Neural cell (in vitro differentiated cells): ENCODE results near the gene PLXNB1. TPM values are rescaled to one million over a fixed set of nuclear protein-coding genes. Genes with fewer than 3 reads are reported as not detected.

Source experiments
- H2AFZ ChIP-seq: fragments of 200-600, 300-800 bp; sonication (generic), shearing (Covaris generic); 2 replicates; pipeline ENCODE4 v1.6.0; 2014; ENCODE audit warnings: low read depth, mild to moderate bottlenecking, antibody characterized with exemption, low read length, moderate library complexity
- H3F3A ChIP-seq: fragments of 200-600 bp; shearing (Covaris generic); 2 replicates; pipeline ENCODE4 v1.6.1; 2016; ENCODE audit warnings: mild to moderate bottlenecking, moderate library complexity, mixed read lengths, antibody characterized with exemption, low read length; ENCODE audit not compliant: insufficient read depth, poor library complexity, severe bottlenecking
- H3K27ac ChIP-seq: fragments of 200-600, 300-800 bp; sonication (generic), shearing (Covaris generic); 2 replicates; pipeline ENCODE4 v1.5.1; 2014; ENCODE audit warnings: mild to moderate bottlenecking, low read length, moderate library complexity
- H3K27me3 ChIP-seq: fragments of 300-800, 200-600 bp; sonication (generic), shearing (Covaris generic); 2 replicates; pipeline ENCODE4 v1.6.0; 2014; ENCODE audit warnings: mild to moderate bottlenecking, low read depth, low read length, moderate library complexity; ENCODE audit not compliant: insufficient read depth
- H3K36me3 ChIP-seq: fragments of 300-800, 200-600 bp; sonication (generic), shearing (Covaris generic); 2 replicates; pipeline ENCODE4 v1.5.1; 2014; ENCODE audit warnings: mild to moderate bottlenecking, antibody characterized with exemption, low read length, moderate library complexity; ENCODE audit not compliant: insufficient read depth
- H3K4me2 ChIP-seq: fragments of 300-800, 200-600 bp; sonication (generic), shearing (Covaris generic); 2 replicates; pipeline ENCODE4 v1.6.0; 2014; ENCODE audit warnings: mild to moderate bottlenecking, low read length
- H3K4me3 ChIP-seq: fragments of 300-800, 200-600 bp; sonication (generic), shearing (Covaris generic); 2 replicates; pipeline ENCODE4 v1.5.1; 2014; ENCODE audit warnings: mild to moderate bottlenecking, low read length, moderate library complexity
- H3K79me2 ChIP-seq: fragments of 200-600 bp; shearing (Covaris generic); replicated peaks from 2 replicates; pipeline ENCODE4 v1.6.0; 2014; ENCODE audit warnings: mild to moderate bottlenecking, low read length, moderate library complexity; ENCODE audit not compliant: insufficient read depth
- H3K9ac ChIP-seq: fragments of 300-800, 200-600 bp; sonication (generic), shearing (Covaris generic); 2 replicates; pipeline ENCODE4 v1.6.1; 2016; ENCODE audit warnings: mild to moderate bottlenecking, low read length, mixed read lengths
- H3K9me2 ChIP-seq: fragments of 200-600 bp; shearing (Covaris generic); 2 replicates; pipeline ENCODE4 v1.6.1; 2016; ENCODE audit warnings: mild to moderate bottlenecking, low read length, mixed read lengths; ENCODE audit not compliant: insufficient read depth
- H3K9me3 ChIP-seq: fragments of 200-600, 300-800 bp; sonication (generic), shearing (Covaris generic); 2 replicates; pipeline ENCODE4 v1.6.1; 2016; ENCODE audit warnings: mild to moderate bottlenecking, mixed run types, low read length, moderate library complexity, mixed read lengths
- H4K20me1 ChIP-seq: fragments of 200-600 bp; shearing (Covaris generic); 2 replicates; pipeline ENCODE4 v1.6.1; 2016; ENCODE audit warnings: mild to moderate bottlenecking, mixed run types; ENCODE audit not compliant: insufficient read depth
- EP300 ChIP-seq: fragments of 450-650 bp; conservative IDR thresholded peaks from 2 replicates; pipeline ENCODE4 v1.6.1; 2014; ENCODE audit warnings: antibody characterized with exemption, mild to moderate bottlenecking, moderate library complexity; ENCODE audit not compliant: poor library complexity, severe bottlenecking
- EZH2 ChIP-seq: fragments of 200-600, 300-800 bp; shearing (Covaris generic), sonication (generic); IDR thresholded peaks from 2 replicates; pipeline ENCODE4 v1.6.1; 2014; ENCODE audit warnings: antibody characterized with exemption, low read length, borderline replicate concordance, mild to moderate bottlenecking; ENCODE audit not compliant: insufficient read depth, poor library complexity, severe bottlenecking
- MXI1 ChIP-seq: fragments of 450-650 bp; conservative IDR thresholded peaks from 2 replicates; pipeline ENCODE4 v1.6.1; 2014; ENCODE audit warnings: antibody characterized with exemption, mild to moderate bottlenecking; ENCODE audit not compliant: poor library complexity, severe bottlenecking
- POLR2AphosphoS5 ChIP-seq: IDR thresholded peaks from 2 replicates; pipeline ENCODE4 v1.6.1; 2012
- RAD21 ChIP-seq: fragments of 450-650 bp; conservative IDR thresholded peaks from 2 replicates; pipeline ENCODE4 v1.6.1; 2014; ENCODE audit warnings: antibody characterized with exemption, mild to moderate bottlenecking, moderate library complexity
- SMC3 ChIP-seq: fragments of 450-650 bp; conservative IDR thresholded peaks from 2 replicates; pipeline ENCODE4 v1.6.1; 2014; ENCODE audit warnings: antibody characterized with exemption, mild to moderate bottlenecking, moderate library complexity; ENCODE audit not compliant: poor library complexity
- TAF1 ChIP-seq: IDR thresholded peaks from 2 replicates; pipeline ENCODE4 v1.6.1; 2012; ENCODE audit warnings: low read depth
- polyA plus RNA-seq: library from polyadenylated mRNA; depleted of rRNA; stranded (reverse); fragments of >200 nt; gene quantifications from 2 replicates; pipeline ENCODE4 v1.2.3, GENCODE V29; 2014
- TF ChIP-seq, protein P1 (sequence below): fragments of 450-650 bp; IDR thresholded peaks from 2 replicates; pipeline ENCODE4 v1.5.1; 2014; ENCODE audit warnings: antibody characterized with exemption, mild to moderate bottlenecking, moderate library complexity; ENCODE audit not compliant: poor library complexity, severe bottlenecking
- TF ChIP-seq, protein P2 (sequence below): IDR thresholded peaks from 2 replicates; pipeline ENCODE4 v1.6.1; 2012; ENCODE audit warnings: borderline replicate concordance

The PLXNB1 gene
- polyA plus RNA-seq, 1 donor from 2014 or later: 134 TPM

DNA sequence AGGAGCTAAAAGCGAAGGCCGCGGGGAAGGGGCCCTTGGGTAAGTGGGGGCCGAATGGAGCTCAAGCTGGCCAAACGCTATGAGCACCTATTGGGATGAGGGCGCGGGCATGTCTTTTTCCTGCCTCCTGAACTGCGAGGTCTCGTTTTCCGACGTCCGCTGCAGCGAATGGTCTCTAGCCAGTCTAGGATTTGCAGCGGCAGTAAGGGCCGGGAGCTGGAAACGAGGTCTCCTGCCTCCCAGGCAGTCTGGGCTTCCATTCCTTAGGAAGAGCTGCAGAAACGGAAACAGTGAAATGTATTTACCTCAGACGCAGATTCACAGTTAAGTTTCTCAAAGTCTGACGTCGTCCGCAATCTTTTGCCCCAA lies 10.7 kb upstream of the PLXNB1 start:
- Histone ChIP-seq H3K36me3 (no peaks in the 10 kb centered on the region), H3F3A (no peaks in the 10 kb centered on the region), H3K9me3 (no peaks in the 10 kb centered on the region), H3K27me3 (no peaks in the 10 kb centered on the region), H4K20me1 (no peaks in the 10 kb centered on the region), H3K27ac (peak overlapping the region; percentile 84), H2AFZ (peak overlapping the region; percentile 27), H3K4me3 (peak overlapping the region; percentile 90), H3K9me2 (no peaks in the 10 kb centered on the region), H3K9ac (peak overlapping the region; percentile 82), H3K79me2 (peaks cover 22% of the 10 kb centered on the region), H3K4me2 (peak overlapping the region; percentile 70)
- TF ChIP-seq, protein P1, sequence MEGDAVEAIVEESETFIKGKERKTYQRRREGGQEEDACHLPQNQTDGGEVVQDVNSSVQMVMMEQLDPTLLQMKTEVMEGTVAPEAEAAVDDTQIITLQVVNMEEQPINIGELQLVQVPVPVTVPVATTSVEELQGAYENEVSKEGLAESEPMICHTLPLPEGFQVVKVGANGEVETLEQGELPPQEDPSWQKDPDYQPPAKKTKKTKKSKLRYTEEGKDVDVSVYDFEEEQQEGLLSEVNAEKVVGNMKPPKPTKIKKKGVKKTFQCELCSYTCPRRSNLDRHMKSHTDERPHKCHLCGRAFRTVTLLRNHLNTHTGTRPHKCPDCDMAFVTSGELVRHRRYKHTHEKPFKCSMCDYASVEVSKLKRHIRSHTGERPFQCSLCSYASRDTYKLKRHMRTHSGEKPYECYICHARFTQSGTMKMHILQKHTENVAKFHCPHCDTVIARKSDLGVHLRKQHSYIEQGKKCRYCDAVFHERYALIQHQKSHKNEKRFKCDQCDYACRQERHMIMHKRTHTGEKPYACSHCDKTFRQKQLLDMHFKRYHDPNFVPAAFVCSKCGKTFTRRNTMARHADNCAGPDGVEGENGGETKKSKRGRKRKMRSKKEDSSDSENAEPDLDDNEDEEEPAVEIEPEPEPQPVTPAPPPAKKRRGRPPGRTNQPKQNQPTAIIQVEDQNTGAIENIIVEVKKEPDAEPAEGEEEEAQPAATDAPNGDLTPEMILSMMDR: no peak
- TF ChIP-seq RAD21: no peak
- TF ChIP-seq MXI1: no peak
- no peak for TF ChIP-seq SMC3
- no peak for TF ChIP-seq TAF1
- TF ChIP-seq, protein P2, sequence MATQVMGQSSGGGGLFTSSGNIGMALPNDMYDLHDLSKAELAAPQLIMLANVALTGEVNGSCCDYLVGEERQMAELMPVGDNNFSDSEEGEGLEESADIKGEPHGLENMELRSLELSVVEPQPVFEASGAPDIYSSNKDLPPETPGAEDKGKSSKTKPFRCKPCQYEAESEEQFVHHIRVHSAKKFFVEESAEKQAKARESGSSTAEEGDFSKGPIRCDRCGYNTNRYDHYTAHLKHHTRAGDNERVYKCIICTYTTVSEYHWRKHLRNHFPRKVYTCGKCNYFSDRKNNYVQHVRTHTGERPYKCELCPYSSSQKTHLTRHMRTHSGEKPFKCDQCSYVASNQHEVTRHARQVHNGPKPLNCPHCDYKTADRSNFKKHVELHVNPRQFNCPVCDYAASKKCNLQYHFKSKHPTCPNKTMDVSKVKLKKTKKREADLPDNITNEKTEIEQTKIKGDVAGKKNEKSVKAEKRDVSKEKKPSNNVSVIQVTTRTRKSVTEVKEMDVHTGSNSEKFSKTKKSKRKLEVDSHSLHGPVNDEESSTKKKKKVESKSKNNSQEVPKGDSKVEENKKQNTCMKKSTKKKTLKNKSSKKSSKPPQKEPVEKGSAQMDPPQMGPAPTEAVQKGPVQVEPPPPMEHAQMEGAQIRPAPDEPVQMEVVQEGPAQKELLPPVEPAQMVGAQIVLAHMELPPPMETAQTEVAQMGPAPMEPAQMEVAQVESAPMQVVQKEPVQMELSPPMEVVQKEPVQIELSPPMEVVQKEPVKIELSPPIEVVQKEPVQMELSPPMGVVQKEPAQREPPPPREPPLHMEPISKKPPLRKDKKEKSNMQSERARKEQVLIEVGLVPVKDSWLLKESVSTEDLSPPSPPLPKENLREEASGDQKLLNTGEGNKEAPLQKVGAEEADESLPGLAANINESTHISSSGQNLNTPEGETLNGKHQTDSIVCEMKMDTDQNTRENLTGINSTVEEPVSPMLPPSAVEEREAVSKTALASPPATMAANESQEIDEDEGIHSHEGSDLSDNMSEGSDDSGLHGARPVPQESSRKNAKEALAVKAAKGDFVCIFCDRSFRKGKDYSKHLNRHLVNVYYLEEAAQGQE: no peak
- no peak for TF ChIP-seq POLR2AphosphoS5

DNA sequence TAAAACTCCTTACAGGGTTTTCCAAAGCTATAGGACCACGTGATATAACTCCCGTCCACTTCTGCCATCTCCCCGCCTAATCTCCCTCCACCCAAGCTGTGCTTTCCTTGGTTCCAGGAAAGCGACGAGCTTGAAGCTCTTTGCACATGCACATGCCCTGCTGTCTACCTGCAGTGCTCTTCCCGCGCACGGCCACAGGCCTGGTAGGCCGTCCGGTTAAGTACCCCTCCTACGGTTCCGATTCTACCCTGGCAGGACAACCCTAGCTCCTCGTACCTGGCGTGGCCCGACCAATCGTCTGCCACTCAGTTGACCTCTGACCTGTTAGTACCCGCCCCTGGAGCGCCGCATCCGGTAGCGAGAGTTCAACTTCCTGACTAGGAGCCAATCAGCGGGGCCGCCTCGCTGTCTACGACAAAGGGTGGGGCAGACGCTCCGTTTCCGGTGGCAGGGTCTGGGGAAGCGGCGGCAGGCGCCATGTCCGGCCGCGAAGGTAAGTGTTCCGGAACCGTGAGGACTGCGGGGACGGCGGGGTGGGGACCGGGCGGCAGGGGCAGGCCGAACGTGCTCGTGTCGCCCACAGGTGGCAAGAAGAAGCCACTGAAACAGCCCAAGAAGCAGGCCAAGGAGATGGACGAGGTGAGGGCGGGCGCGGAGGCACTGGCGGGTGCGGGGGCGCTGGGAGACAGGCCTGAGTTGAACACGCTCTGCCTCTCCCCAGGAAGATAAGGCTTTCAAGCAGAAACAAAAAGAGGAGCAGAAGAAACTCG lies 10.1 kb upstream of the PLXNB1 start, which contains the start of the genes CCDC51 and TMA7:
TSS of gene CCDC51 (minus strand) at position 300 of the 770 bp plus-strand sequence. CDS start 4,991 bp downstream, outside the sequence.
TSS of gene TMA7 (plus strand) at position 438 of the 770 bp plus-strand sequence. CDS start at position 478, 40 bp downstream.
- H3K27me3 ChIP-seq: no peaks in the 10 kb centered on the region
- no peaks in the 10 kb centered on the region for H4K20me1 ChIP-seq
- no peaks in the 10 kb centered on the region for H3K36me3 ChIP-seq
- H3K27ac ChIP-seq: peak within 1 kb of the TSS; percentile 84
- H2AFZ ChIP-seq: peak within 1 kb of the TSS; percentile 99
- H3K9ac ChIP-seq: peak within 1 kb of the TSS; percentile 82
- peaks cover 22% of the 10 kb centered on the region for H3K79me2 ChIP-seq
- no peaks in the 10 kb centered on the region for H3F3A ChIP-seq
- peak within 1 kb of the TSS; percentile 90 for H3K4me3 ChIP-seq
- TF ChIP-seq, protein P2: peak; percentile 66
- TF ChIP-seq RAD21 (no peak), EP300 (no peak), SMC3 (no peak), TAF1 (peak; percentile 62), EZH2 (no peak), POLR2AphosphoS5 (peak; percentile 96), MXI1 (peak; percentile 84)
- TF ChIP-seq, protein P1: peak; percentile 22
- H3K4me2 ChIP-seq: peak within 1 kb of the TSS; percentile 98
- H3K9me3 ChIP-seq: no peaks in the 10 kb centered on the region
- H3K9me2 ChIP-seq: no peaks in the 10 kb centered on the region
